Measurements from ENCODE around the gene RERE. TPM values are rescaled to one million over a fixed set of nuclear protein-coding genes. Genes with fewer than 3 reads are reported as not detected.

RERE gene
- total RNA-seq, 1 donor from 2014 or later, result 124 TPM

- Mint-ChIP-seq H3K9me3 (ENCODE audit: unreplicated experiment) (peaks cover 1% of the 10 kb centered on the region), H3K27ac (ENCODE audit: unreplicated experiment) (no peak overlapping the region), H3K4me3 (ENCODE audit: unreplicated experiment) (no peak overlapping the region), H3K27me3 (ENCODE audit: low read depth, unreplicated experiment) (peaks cover 21% of the 10 kb centered on the region), H3K36me3 (ENCODE audit: low read depth, unreplicated experiment) (peaks cover 4% of the 10 kb centered on the region), H3K4me1 (ENCODE audit: low read depth, unreplicated experiment) (no peaks in the 10 kb centered on the region)
- no peak for DNase-seq (ENCODE audit: low read depth)
- H3K27ac ChIP-seq (ENCODE audit: low read depth, low read length), result no peak overlapping the region
- peaks cover 2% of the 10 kb centered on the region for H3K4me1 ChIP-seq (ENCODE audit: insufficient read depth, low read length)
- H3K27me3 ChIP-seq (ENCODE audit: insufficient read depth, low read length), result no peaks in the 10 kb centered on the region
- H3K36me3 ChIP-seq (ENCODE audit: insufficient read depth, low read length), result no peaks in the 10 kb centered on the region
- H4K20me1 ChIP-seq (ENCODE audit: insufficient read depth, low read length), result no peaks in the 10 kb centered on the region
- H2AFZ ChIP-seq (ENCODE audit: low read depth, low read length), result no peak overlapping the region
- no peaks in the 10 kb centered on the region for H3K79me2 ChIP-seq (ENCODE audit: insufficient read depth, low read length)
- no peaks in the 10 kb centered on the region for H3K9me3 ChIP-seq (ENCODE audit: insufficient read depth, low read depth, low read length)
- TF ChIP-seq CTCF (IDR thresholded peaks at IDR 0.05; ENCODE audit: insufficient read depth, low read depth, low read length) (no peak), EZH2 (IDR thresholded peaks at IDR 0.05; ENCODE audit: insufficient read depth, low read length) (no peak)
- FAIRE-seq, result no peak
- H3K9ac ChIP-seq (ENCODE audit: low read length), result no peak overlapping the region
- no peak overlapping the region for H3K4me2 ChIP-seq (ENCODE audit: low read length)
- no peak overlapping the region for H3K4me3 ChIP-seq (ENCODE audit: insufficient read depth, low read depth, low read length)
These were observed 493.1 kb downstream of the RERE start for GRCh38 chr1:8324176-8324810.

- no peak for TF ChIP-seq EZH2 (IDR thresholded peaks at IDR 0.05; ENCODE audit: insufficient read depth, low read length)
- TF ChIP-seq CTCF (IDR thresholded peaks at IDR 0.05; ENCODE audit: insufficient read depth, low read depth, low read length), result no peak
- Histone ChIP-seq H3K4me2 (ENCODE audit: low read length) (no peak overlapping the region), H3K36me3 (ENCODE audit: insufficient read depth, low read length) (no peaks in the 10 kb centered on the region), H3K79me2 (ENCODE audit: insufficient read depth, low read length) (no peaks in the 10 kb centered on the region), H3K4me1 (ENCODE audit: insufficient read depth, low read length) (no peaks in the 10 kb centered on the region), H3K4me3 (ENCODE audit: insufficient read depth, low read depth, low read length) (no peak overlapping the region), H3K9me3 (ENCODE audit: insufficient read depth, low read depth, low read length) (no peaks in the 10 kb centered on the region), H2AFZ (ENCODE audit: low read depth, low read length) (no peak overlapping the region), H4K20me1 (ENCODE audit: insufficient read depth, low read length) (no peaks in the 10 kb centered on the region), H3K27ac (ENCODE audit: low read depth, low read length) (no peak overlapping the region), H3K9ac (ENCODE audit: low read length) (no peak overlapping the region), H3K27me3 (ENCODE audit: insufficient read depth, low read length) (peaks cover under 1% of the 10 kb centered on the region)
- no peak for FAIRE-seq
- H3K4me1 Mint-ChIP-seq (ENCODE audit: low read depth, unreplicated experiment), result no peaks in the 10 kb centered on the region
- peaks cover 1% of the 10 kb centered on the region for H3K9me3 Mint-ChIP-seq (ENCODE audit: unreplicated experiment)
- no peak overlapping the region for H3K27ac Mint-ChIP-seq (ENCODE audit: unreplicated experiment)
- H3K4me3 Mint-ChIP-seq (ENCODE audit: unreplicated experiment), result no peak overlapping the region
- peaks cover 23% of the 10 kb centered on the region for H3K27me3 Mint-ChIP-seq (ENCODE audit: low read depth, unreplicated experiment)
- peaks cover 2% of the 10 kb centered on the region for H3K36me3 Mint-ChIP-seq (ENCODE audit: low read depth, unreplicated experiment)
- no peak for DNase-seq (ENCODE audit: low read depth)
These were observed 493.7 kb downstream of the RERE start for GRCh38 chr1:8323706-8324105.

- TF ChIP-seq EZH2 (IDR thresholded peaks at IDR 0.05; ENCODE audit: insufficient read depth, low read length) (no peak), CTCF (IDR thresholded peaks at IDR 0.05; ENCODE audit: insufficient read depth, low read depth, low read length) (no peak)
- Histone ChIP-seq H3K79me2 (ENCODE audit: insufficient read depth, low read length) (no peaks in the 10 kb centered on the region), H3K36me3 (ENCODE audit: insufficient read depth, low read length) (no peaks in the 10 kb centered on the region), H3K27ac (ENCODE audit: low read depth, low read length) (no peak overlapping the region), H3K4me2 (ENCODE audit: low read length) (no peak overlapping the region), H3K4me1 (ENCODE audit: insufficient read depth, low read length) (peaks cover 7% of the 10 kb centered on the region), H3K27me3 (ENCODE audit: insufficient read depth, low read length) (peaks cover 6% of the 10 kb centered on the region), H3K4me3 (ENCODE audit: insufficient read depth, low read depth, low read length) (no peak overlapping the region), H3K9me3 (ENCODE audit: insufficient read depth, low read depth, low read length) (no peaks in the 10 kb centered on the region), H2AFZ (ENCODE audit: low read depth, low read length) (no peak overlapping the region), H4K20me1 (ENCODE audit: insufficient read depth, low read length) (no peaks in the 10 kb centered on the region), H3K9ac (ENCODE audit: low read length) (no peak overlapping the region)
- H3K9me3 Mint-ChIP-seq (ENCODE audit: unreplicated experiment), result peaks cover 1% of the 10 kb centered on the region
- H3K4me1 Mint-ChIP-seq (ENCODE audit: low read depth, unreplicated experiment), result no peaks in the 10 kb centered on the region
- FAIRE-seq, result no peak
- H3K27ac Mint-ChIP-seq (ENCODE audit: unreplicated experiment), result no peak overlapping the region
- H3K4me3 Mint-ChIP-seq (ENCODE audit: unreplicated experiment), result no peak overlapping the region
- peaks cover 31% of the 10 kb centered on the region for H3K27me3 Mint-ChIP-seq (ENCODE audit: low read depth, unreplicated experiment)
- DNase-seq (ENCODE audit: low read depth), result no peak
- peaks cover 2% of the 10 kb centered on the region for H3K36me3 Mint-ChIP-seq (ENCODE audit: low read depth, unreplicated experiment)
These were observed 495.8 kb downstream of the RERE start for GRCh38 chr1:8321612-8322011.
